Measurements from ENCODE around the gene IGFLR1. TPM values are rescaled to one million over a fixed set of nuclear protein-coding genes. Genes with fewer than 3 reads are reported as not detected.

The IGFLR1 gene
- total RNA-seq, 4 donors from 2014 or later: 1.4 to 11.3 (median 5.1) TPM

- intact Hi-C loops (cut with DNase I; ENCODE audit: low total_unique reads): no loop called here
- H3K4me3 ChIP-seq (ENCODE audit: low read depth, poor library complexity, severe bottlenecking): peak within 1 kb of the TSS; percentile 64
- TF ChIP-seq POLR2A (IDR thresholded peaks at IDR 0.05): no peak
- TF ChIP-seq, protein P1, sequence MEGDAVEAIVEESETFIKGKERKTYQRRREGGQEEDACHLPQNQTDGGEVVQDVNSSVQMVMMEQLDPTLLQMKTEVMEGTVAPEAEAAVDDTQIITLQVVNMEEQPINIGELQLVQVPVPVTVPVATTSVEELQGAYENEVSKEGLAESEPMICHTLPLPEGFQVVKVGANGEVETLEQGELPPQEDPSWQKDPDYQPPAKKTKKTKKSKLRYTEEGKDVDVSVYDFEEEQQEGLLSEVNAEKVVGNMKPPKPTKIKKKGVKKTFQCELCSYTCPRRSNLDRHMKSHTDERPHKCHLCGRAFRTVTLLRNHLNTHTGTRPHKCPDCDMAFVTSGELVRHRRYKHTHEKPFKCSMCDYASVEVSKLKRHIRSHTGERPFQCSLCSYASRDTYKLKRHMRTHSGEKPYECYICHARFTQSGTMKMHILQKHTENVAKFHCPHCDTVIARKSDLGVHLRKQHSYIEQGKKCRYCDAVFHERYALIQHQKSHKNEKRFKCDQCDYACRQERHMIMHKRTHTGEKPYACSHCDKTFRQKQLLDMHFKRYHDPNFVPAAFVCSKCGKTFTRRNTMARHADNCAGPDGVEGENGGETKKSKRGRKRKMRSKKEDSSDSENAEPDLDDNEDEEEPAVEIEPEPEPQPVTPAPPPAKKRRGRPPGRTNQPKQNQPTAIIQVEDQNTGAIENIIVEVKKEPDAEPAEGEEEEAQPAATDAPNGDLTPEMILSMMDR (IDR thresholded peaks at IDR 0.05): no peak
- 1 to 2% methylated on average over 38 to 42 of the region's 53 CpGs for WGBS, 2 donors
- DNase-seq (ENCODE audit: low spot score in 2 of 2): peak; percentile 99 to 100
These were observed 15.7 kb upstream of the IGFLR1 start, which contains the start of gene PROSER3 for GRCh38 chr19:35757749-35758608. Gene PROSER3 (plus strand): TSS chr19:35758176. CDS start chr19:35758216, 40 bp downstream.

GRCh38 chr19:35757231-35757748 is 15.0 kb upstream of the IGFLR1 start:
- peak overlapping the region; percentile 2 for H3K4me3 ChIP-seq (ENCODE audit: low read depth, poor library complexity, severe bottlenecking)
- intact Hi-C loops (cut with DNase I; ENCODE audit: low total_unique reads): no loop called here
- WGBS, 2 donors: 6 to 7% methylated on average over 16 to 19 of the region's 19 CpGs
- peak; percentile 68 to 95 for DNase-seq (ENCODE audit: low spot score in 2 of 2)
- no peak for TF ChIP-seq POLR2A (IDR thresholded peaks at IDR 0.05)
- TF ChIP-seq, protein P1 (IDR thresholded peaks at IDR 0.05): no peak

GRCh38 chr19:35756377-35757230 is 14.4 kb upstream of the IGFLR1 start, which contains the start of gene HSPB6:
Gene HSPB6 (minus strand): TSS chr19:35757029. CDS start chr19:35757008, 21 bp downstream.
- peak within 1 kb of the TSS; percentile 2 for H3K4me3 ChIP-seq (ENCODE audit: low read depth, poor library complexity, severe bottlenecking)
- intact Hi-C loops (cut with DNase I; ENCODE audit: low total_unique reads): no loop called here
- no peak for TF ChIP-seq POLR2A (IDR thresholded peaks at IDR 0.05)
- TF ChIP-seq, protein P1 (IDR thresholded peaks at IDR 0.05): no peak
- 22 to 24% methylated on average over 19 to 38 of the region's 52 CpGs for WGBS, 2 donors
- DNase-seq (ENCODE audit: low spot score in 2 of 2): peak in 1 of 2 donors; percentile 90

DNA sequence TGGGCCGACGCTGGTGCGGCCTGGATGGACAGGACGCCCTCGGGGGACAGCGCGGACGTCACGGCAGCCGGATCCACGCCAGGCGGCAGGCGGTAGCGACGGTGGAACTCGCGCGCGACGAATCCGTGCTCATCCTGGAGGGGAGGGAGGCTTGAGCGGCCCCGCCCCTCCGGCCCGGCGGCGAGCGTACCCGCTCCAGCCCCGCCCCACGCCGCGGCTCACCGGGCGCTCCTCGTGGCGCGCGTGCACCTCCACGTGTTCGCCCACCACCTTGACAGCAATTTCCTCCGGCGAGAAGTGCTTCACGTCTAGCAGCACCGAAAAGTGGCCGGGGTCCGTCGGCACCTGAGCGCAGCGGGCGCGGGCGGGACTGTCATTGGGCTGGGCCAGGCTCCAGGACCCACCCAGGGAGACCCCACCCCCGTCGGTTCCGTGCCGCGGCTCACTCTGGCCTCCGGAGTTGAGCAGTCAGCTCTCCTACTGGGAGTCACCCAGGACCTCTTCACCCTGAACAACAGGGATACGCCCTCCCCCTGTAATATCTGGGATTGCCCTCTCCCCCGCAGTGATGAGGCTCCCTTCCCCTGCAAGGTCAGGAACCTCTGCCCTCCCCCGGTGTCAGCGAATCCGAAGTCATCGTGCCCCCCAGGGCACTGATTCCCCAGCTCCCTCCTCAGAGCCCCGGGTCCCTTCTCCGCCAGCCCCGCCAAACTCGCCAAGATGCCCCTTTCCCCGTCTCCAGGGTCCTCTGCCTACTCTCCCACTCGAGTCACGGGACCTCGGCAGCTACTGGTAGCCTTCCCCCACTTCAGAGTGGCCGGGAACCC is 13.5 kb upstream of the IGFLR1 start:
- peak; percentile 70 to 96 for DNase-seq (ENCODE audit: low spot score in 2 of 2)
- no peak overlapping the region for H3K4me3 ChIP-seq (ENCODE audit: low read depth, poor library complexity, severe bottlenecking)
- TF ChIP-seq POLR2A (IDR thresholded peaks at IDR 0.05): no peak
- TF ChIP-seq, protein P1 (IDR thresholded peaks at IDR 0.05): no peak
- WGBS, 2 donors: 10 to 22% methylated on average over 16 to 29 of the region's 74 CpGs
- intact Hi-C loops (cut with DNase I; ENCODE audit: low total_unique reads): no loop called here

- intact Hi-C loops (cut with DNase I; ENCODE audit: low total_unique reads): no loop called here
- WGBS, 2 donors: 28 to 33% methylated on average over 17 of the region's 17 CpGs
- no peak for TF ChIP-seq POLR2A (IDR thresholded peaks at IDR 0.05)
- TF ChIP-seq, protein P1 (IDR thresholded peaks at IDR 0.05): no peak
- no peak overlapping the region for H3K4me3 ChIP-seq (ENCODE audit: low read depth, poor library complexity, severe bottlenecking)
- DNase-seq (ENCODE audit: low spot score in 2 of 2): no peak
These were observed 12.9 kb upstream of the IGFLR1 start for GRCh38 chr19:35755131-35755549.
